Liver (tissue), 3 donors: ENCODE results near the gene PCDHGC5.

Source experiments
- CTCF ChIP-seq: fragments of 150-350 bp; IDR thresholded peaks from 2 replicates; pipeline ENCODE4 v1.5.1; 2017; ENCODE audit warnings: improper control_type of control experiment, low read depth, low read length; ENCODE audit not compliant: missing input control
- GABPA ChIP-seq, 2 donors: IDR thresholded peaks in 1 of 2; conservative IDR thresholded peaks in 1 of 2; 2 replicates each; pipeline ENCODE4 v1.6.1; 2016; ENCODE audit warnings: antibody characterized with exemption in 2 of 2, mild to moderate bottlenecking in 1 of 2, moderate library complexity in 1 of 2
- MAX ChIP-seq: IDR thresholded peaks from 2 replicates; pipeline ENCODE4 v1.6.1; 2016; ENCODE audit warnings: antibody characterized with exemption
- REST ChIP-seq: IDR thresholded peaks from 2 replicates; pipeline ENCODE4 v1.6.1; 2016; ENCODE audit warnings: antibody characterized with exemption, mild to moderate bottlenecking
- donor health status: healthy.
- donor health status: healthy.

- no peak for TF ChIP-seq CTCF
- no peak for TF ChIP-seq MAX
- no peak for TF ChIP-seq REST
- TF ChIP-seq GABPA (IDR thresholded peaks at IDR 0.05 in 1 of 2, conservative IDR thresholded peaks at IDR 0.05 in 1 of 2): no peak
These were observed 25.7 kb downstream of the PCDHGC5 start for GRCh38 chr5:141514330-141515133.
